Measurements from ENCODE around the gene BSN. TPM values are rescaled to one million over a fixed set of nuclear protein-coding genes. Genes with fewer than 3 reads are reported as not detected.

BSN gene
- total and polyA plus RNA-seq, 2 of the 4 experiments (the other 2 are of a cell fraction), result under 0.01 to 0.03 TPM

DNA sequence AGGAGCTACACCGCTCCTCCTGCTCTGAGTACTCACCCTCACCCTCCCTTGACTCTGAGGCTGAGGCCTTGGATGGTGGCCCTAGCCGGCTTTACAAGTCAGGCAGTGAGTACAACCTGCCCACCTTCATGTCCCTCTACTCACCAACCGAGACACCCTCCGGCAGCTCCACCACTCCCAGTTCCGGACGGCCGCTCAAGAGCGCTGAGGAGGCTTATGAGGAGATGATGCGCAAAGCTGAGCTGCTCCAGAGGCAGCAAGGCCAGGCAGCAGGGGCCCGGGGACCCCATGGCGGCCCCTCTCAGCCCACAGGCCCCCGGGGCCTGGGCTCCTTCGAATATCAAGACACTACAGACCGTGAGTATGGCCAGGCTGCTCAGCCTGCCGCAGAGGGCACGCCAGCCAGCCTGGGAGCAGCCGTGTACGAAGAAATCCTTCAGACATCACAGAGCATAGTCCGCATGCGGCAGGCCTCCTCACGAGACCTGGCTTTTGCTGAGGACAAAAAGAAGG, 98.7 kb downstream of the BSN start:
- Histone ChIP-seq H2AFZ (replicated peaks; ENCODE audit: low read length, poor library complexity) (no peak overlapping the region), H3K4ac (ENCODE audit: low read depth, low read length) (no peak overlapping the region), H3K4me3 (ENCODE audit: insufficient read depth, low read depth, low read length) (no peak overlapping the region), H2BK20ac (ENCODE audit: low read depth, low read length) (no peak overlapping the region), H3K14ac (replicated peaks; ENCODE audit: low read depth, low read length) (no peak overlapping the region), H2BK120ac (ENCODE audit: low read depth, low read length) (no peak overlapping the region), H3K27ac (ENCODE audit: insufficient read depth, low read length) (no peak overlapping the region), H2AK9ac (replicated peaks; ENCODE audit: low read depth, low read length, poor library complexity) (no peak overlapping the region), H3K27me3 (ENCODE audit: control insufficient read depth, insufficient read depth, low read length) (peaks cover 33% of the 10 kb centered on the region), H3K23ac (ENCODE audit: low read depth, low read length) (no peak overlapping the region), H3K56ac (ENCODE audit: extremely low read depth, insufficient read depth, low read length) (no peak overlapping the region), H4K91ac (ENCODE audit: insufficient read depth, low read depth, low read length) (no peak overlapping the region), H3K4me1 (ENCODE audit: control insufficient read depth, insufficient read depth, low read length) (no peaks in the 10 kb centered on the region), H4K5ac (ENCODE audit: low read depth, low read length) (no peak overlapping the region), H3K4me2 (ENCODE audit: low read depth, low read length) (no peak overlapping the region), H3K9me3 (ENCODE audit: control insufficient read depth, insufficient read depth, low read length) (no peaks in the 10 kb centered on the region), H3K79me1 (ENCODE audit: low read depth in 1 of 2, low read length in 2 of 2) (no peaks in the 10 kb centered on the region), H3K9me1 (ENCODE audit: insufficient read depth, low read length) (peaks cover 3% of the 10 kb centered on the region; the same call in 1 of the 2 replicates), H2BK15ac (ENCODE audit: low read depth, low read length) (no peak overlapping the region), H3K18ac (ENCODE audit: low read depth, low read length) (no peak overlapping the region), H4K8ac (ENCODE audit: low read depth in 2 of 2, low read length in 2 of 2) (no peak overlapping the region), H2BK5ac (ENCODE audit: low read depth, low read length, poor library complexity, severe bottlenecking) (no peak overlapping the region), H3K9ac (ENCODE audit: low read depth, low read length) (no peak overlapping the region), H3K36me3 (ENCODE audit: control insufficient read depth, insufficient read depth, low read length) (no peaks in the 10 kb centered on the region), H2AK5ac (ENCODE audit: low read depth, low read length) (no peak overlapping the region), H4K20me1 (ENCODE audit: insufficient read depth, low read length) (no peaks in the 10 kb centered on the region)
- DNase-seq (no peak), ATAC-seq (ENCODE audit: low read depth) (no peak)
- in situ Hi-C loops (cut with MboI; ENCODE audit: low sequenced_read_pairs) (no loop called here), dilution Hi-C loops (cut with HindIII; ENCODE audit: low sequenced_read_pairs, unreplicated experiment) (no loop called here), intact Hi-C loops (cut with micrococcal nuclease) (no loop called here)
- TF ChIP-seq FOS (IDR thresholded peaks at IDR 0.05; ENCODE audit: low read depth, low read length) (no peak), RFX5 (IDR thresholded peaks at IDR 0.05; ENCODE audit: low read depth, low read length) (no peak), CEBPB (IDR thresholded peaks at IDR 0.05; ENCODE audit: low read depth, low read length) (no peak), SMC3 (IDR thresholded peaks at IDR 0.05; ENCODE audit: low read depth, low read length) (no peak), RCOR1 (IDR thresholded peaks at IDR 0.05; ENCODE audit: insufficient replicate concordance, low read length) (no peak), NFE2L2 (IDR thresholded peaks at IDR 0.05; ENCODE audit: low read depth, low read length) (no peak), MXI1 (IDR thresholded peaks at IDR 0.05; ENCODE audit: borderline replicate concordance, low read depth, low read length) (no peak), MAFK (IDR thresholded peaks at IDR 0.05; ENCODE audit: low read depth, low read length) (no peak), CHD1 (IDR thresholded peaks at IDR 0.05; ENCODE audit: low read depth, low read length) (no peak), BHLHE40 (IDR thresholded peaks at IDR 0.05; ENCODE audit: low read depth, low read length) (no peak), RAD21 (IDR thresholded peaks at IDR 0.05; ENCODE audit: low read length) (no peak), ELK1 (IDR thresholded peaks at IDR 0.05; ENCODE audit: borderline replicate concordance, low read depth, low read length) (no peak)
- TF ChIP-seq, protein P1, sequence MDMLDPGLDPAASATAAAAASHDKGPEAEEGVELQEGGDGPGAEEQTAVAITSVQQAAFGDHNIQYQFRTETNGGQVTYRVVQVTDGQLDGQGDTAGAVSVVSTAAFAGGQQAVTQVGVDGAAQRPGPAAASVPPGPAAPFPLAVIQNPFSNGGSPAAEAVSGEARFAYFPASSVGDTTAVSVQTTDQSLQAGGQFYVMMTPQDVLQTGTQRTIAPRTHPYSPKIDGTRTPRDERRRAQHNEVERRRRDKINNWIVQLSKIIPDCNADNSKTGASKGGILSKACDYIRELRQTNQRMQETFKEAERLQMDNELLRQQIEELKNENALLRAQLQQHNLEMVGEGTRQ (IDR thresholded peaks at IDR 0.05; ENCODE audit: low read depth, low read length), result no peak
- TF ChIP-seq, protein P2, sequence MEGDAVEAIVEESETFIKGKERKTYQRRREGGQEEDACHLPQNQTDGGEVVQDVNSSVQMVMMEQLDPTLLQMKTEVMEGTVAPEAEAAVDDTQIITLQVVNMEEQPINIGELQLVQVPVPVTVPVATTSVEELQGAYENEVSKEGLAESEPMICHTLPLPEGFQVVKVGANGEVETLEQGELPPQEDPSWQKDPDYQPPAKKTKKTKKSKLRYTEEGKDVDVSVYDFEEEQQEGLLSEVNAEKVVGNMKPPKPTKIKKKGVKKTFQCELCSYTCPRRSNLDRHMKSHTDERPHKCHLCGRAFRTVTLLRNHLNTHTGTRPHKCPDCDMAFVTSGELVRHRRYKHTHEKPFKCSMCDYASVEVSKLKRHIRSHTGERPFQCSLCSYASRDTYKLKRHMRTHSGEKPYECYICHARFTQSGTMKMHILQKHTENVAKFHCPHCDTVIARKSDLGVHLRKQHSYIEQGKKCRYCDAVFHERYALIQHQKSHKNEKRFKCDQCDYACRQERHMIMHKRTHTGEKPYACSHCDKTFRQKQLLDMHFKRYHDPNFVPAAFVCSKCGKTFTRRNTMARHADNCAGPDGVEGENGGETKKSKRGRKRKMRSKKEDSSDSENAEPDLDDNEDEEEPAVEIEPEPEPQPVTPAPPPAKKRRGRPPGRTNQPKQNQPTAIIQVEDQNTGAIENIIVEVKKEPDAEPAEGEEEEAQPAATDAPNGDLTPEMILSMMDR (conservative IDR thresholded peaks at IDR 0.05; ENCODE audit: low read depth, low read length), result no peak
- POLR2A ChIA-PET (ENCODE audit: unreplicated experiment), result no interaction called here
- no TSS peak for BruUV-seq (replicated peaks)
- 40% methylated on average over 1 of the region's 21 CpGs; no CpG with 5 or more reads in 1 of the 2 experiments for WGBS, 2 experiments (ENCODE audit: extremely low coverage in 2 of 2, insufficient read length in 1 of 2)
- CTCF ChIA-PET, result no interaction called here

Measured in IMR-90 (cell line).